ENCODE results near the gene CMSS1. TPM values are rescaled to one million over a fixed set of nuclear protein-coding genes. Genes with fewer than 3 reads are reported as not detected.

The CMSS1 gene
- total RNA-seq, 1 experiment from 2014 or later = 55.8 TPM

DNA sequence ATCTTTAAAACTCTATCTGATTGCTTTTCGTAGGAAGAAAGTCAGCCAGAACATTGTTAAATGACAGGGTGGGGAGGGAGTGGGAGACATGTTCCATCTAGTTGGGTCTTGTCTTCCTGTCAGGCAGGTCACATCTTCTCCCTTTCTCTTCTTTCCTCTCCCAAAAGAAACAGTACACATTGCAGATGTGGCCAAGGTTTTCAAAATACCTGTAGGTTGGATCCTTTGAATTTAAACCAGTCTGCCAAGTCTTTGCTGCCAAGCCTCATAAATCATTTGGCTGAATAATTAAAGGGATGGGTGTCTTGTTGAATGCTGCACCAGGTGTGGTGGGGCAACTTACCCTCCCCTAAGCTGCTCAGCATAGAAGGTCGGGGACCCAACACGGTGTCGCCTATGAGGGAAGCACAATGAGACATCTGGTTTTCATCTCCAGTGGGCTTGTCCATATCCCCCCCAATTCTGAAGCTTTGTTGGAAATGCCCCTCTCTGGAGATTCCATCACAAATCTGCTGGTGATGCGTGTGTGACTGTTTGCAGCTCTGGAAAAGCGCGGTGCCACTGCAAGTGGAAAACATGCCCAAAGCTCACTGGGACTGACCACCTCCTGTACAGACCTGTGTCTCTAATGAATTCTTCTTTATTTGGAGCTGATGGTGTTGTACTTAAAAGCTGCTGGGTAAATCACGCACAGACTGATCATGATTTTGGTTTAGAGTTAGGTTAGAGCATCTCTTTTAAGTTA, 184.0 kb downstream of the CMSS1 start:
- BruUV-seq (replicated peaks) = no TSS peak
- no peak overlapping the region for H3K27ac Mint-ChIP-seq (ENCODE audit: unreplicated experiment)
- no peaks in the 10 kb centered on the region for H3K27me3 Mint-ChIP-seq (ENCODE audit: unreplicated experiment)
- no peak overlapping the region for H3K4me3 Mint-ChIP-seq (ENCODE audit: low read depth, unreplicated experiment)
- H3K4me1 Mint-ChIP-seq (ENCODE audit: low read depth, unreplicated experiment) = peaks cover 44% of the 10 kb centered on the region
- intact Hi-C loops (cut with micrococcal nuclease; ENCODE audit: unreplicated experiment) = no loop called here
- TF ChIP-seq CTCF (IDR thresholded peaks at IDR 0.05; ENCODE audit: unreplicated experiment) = no peak
- no peak for DNase-seq
- no peaks in the 10 kb centered on the region for H3K36me3 Mint-ChIP-seq (ENCODE audit: insufficient read depth, unreplicated experiment)
- CTCF ChIA-PET = interaction anchor here (0.8 to 1.7 kb wide), 3 partner anchors 46 to 158 kb away, joined by 4 to 7 read pairs (median 4); no protein-coding TSS in a partner anchor
- H3K9me3 Mint-ChIP-seq (ENCODE audit: low read depth, unreplicated experiment) = peaks cover 4% of the 10 kb centered on the region

DNA sequence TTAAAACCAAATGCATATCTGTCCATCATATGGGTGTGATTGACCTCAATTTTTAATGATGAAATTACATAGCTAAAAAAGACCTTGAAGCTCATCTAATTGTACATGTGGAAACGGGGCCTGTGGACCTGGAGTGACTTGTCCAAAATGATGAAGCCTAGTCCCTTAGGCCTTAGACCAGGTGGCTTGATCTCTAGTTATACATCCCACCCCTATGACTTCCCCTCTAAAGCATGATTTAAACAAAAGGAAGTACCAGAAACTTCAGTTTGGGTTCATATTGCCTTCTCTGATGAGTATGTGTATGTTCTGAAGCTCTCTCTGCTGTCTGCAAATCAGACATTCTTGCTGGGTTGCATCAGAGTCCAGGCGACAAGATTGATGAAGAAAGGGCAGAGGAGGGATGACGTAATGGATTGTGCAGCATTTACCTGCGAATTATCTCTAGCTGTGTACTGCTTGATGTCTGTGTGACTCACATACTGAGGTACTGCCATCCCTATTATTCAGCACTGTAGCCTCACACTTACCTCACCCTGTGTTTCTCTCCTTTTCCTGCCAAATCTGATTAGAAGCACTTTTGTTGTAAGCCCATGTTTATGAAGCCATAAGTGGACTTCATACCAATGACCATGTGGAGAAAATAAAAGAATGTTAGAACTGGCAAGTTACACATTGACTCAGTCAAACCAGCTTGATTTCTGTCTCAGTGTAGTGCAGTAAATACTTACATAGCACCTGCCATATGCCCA, 185.1 kb downstream of the CMSS1 start:
- no peak for TF ChIP-seq CTCF (IDR thresholded peaks at IDR 0.05; ENCODE audit: unreplicated experiment)
- no peak overlapping the region for H3K4me3 Mint-ChIP-seq (ENCODE audit: low read depth, unreplicated experiment)
- H3K36me3 Mint-ChIP-seq (ENCODE audit: insufficient read depth, unreplicated experiment) = no peaks in the 10 kb centered on the region
- no peaks in the 10 kb centered on the region for H3K9me3 Mint-ChIP-seq (ENCODE audit: low read depth, unreplicated experiment)
- no TSS peak for BruUV-seq (replicated peaks)
- intact Hi-C loops (cut with micrococcal nuclease; ENCODE audit: unreplicated experiment) = no loop called here
- CTCF ChIA-PET = interaction anchor here (0.8 to 1.7 kb wide), 10 partner anchors 17 to 251 kb away, joined by 3 to 7 read pairs (median 4); no protein-coding TSS in a partner anchor
- H3K4me1 Mint-ChIP-seq (ENCODE audit: low read depth, unreplicated experiment) = peaks cover 54% of the 10 kb centered on the region
- DNase-seq = peak; percentile 58
- H3K27me3 Mint-ChIP-seq (ENCODE audit: unreplicated experiment) = no peaks in the 10 kb centered on the region
- H3K27ac Mint-ChIP-seq (ENCODE audit: unreplicated experiment) = peak overlapping the region; percentile 66

DNA sequence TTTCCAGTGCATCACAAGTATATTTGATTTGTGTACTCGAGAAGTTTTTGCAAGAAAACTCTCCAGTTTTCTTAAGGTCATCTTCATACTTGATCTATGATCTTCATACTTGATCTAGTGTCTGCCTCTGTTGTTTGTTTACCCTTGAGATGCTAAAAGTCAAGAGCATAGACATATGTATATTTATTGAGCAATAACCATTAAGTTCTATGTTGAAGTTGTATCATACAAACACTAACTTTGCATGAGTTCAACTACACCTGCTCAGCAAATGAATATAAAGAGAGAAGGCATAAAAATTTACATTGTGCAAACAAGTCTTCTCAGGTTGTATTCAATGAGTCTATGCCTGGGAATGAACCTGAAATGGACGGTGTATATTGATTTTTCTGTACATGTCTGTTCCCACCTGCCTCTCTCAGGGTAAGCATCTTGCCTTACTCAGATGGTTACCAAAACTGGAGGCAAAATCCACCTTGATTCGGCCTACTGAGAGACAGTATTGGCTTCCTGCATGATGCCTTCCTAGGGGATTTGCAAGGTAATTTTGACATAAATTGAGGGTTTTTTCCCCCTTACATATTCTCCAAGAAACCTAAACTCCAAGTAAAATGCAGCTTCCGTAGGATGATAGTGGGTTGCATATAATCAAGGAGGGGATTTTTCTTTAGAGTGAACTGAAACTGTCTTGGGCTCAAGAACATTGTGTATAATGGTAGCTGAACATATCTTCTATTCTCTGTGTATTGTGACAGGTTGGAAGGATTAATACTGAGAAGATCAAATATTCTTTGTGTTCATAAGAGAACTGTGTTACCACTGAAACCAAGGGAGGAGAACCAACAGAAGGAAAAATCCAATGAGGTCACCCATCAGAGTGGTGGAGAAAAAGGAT, 186.2 kb downstream of the CMSS1 start:
- no TSS peak for BruUV-seq (replicated peaks)
- DNase-seq = no peak
- TF ChIP-seq CTCF (IDR thresholded peaks at IDR 0.05; ENCODE audit: unreplicated experiment) = no peak
- intact Hi-C loops (cut with micrococcal nuclease; ENCODE audit: unreplicated experiment) = no loop called here
- CTCF ChIA-PET = interaction anchor here (1.0 to 1.6 kb wide), 3 partner anchors 18 to 160 kb away, joined by 3 to 4 read pairs (median 4); no protein-coding TSS in a partner anchor
- Mint-ChIP-seq H3K36me3 (ENCODE audit: insufficient read depth, unreplicated experiment) (no peaks in the 10 kb centered on the region), H3K27ac (ENCODE audit: unreplicated experiment) (no peak overlapping the region), H3K4me1 (ENCODE audit: low read depth, unreplicated experiment) (peaks cover 60% of the 10 kb centered on the region), H3K4me3 (ENCODE audit: low read depth, unreplicated experiment) (no peak overlapping the region), H3K9me3 (ENCODE audit: low read depth, unreplicated experiment) (no peaks in the 10 kb centered on the region), H3K27me3 (ENCODE audit: unreplicated experiment) (no peaks in the 10 kb centered on the region)

DNA sequence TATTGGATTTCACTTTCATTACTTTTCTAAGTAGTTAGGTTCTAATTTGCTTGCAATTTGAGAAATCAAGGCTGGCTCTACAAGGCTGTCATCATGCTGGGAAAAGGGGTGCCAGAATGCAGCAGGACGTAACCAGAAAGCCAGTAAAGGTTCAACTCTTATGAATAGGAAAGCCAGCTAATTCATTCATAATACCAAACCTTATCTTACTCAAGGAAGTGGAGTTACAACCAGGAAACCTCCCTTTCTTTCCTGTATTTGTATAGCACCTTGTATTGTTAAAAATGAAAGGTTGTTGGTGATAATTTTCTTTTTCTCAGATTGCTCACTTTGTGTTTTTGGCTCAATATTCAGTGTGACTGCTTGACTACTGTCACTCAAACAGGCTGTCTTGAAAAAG, 187.3 kb downstream of the CMSS1 start:
- Mint-ChIP-seq H3K36me3 (ENCODE audit: insufficient read depth, unreplicated experiment) (no peaks in the 10 kb centered on the region), H3K4me1 (ENCODE audit: low read depth, unreplicated experiment) (peaks cover 69% of the 10 kb centered on the region), H3K27ac (ENCODE audit: unreplicated experiment) (no peak overlapping the region), H3K9me3 (ENCODE audit: low read depth, unreplicated experiment) (no peaks in the 10 kb centered on the region), H3K27me3 (ENCODE audit: unreplicated experiment) (no peaks in the 10 kb centered on the region), H3K4me3 (ENCODE audit: low read depth, unreplicated experiment) (no peak overlapping the region)
- no peak for TF ChIP-seq CTCF (IDR thresholded peaks at IDR 0.05; ENCODE audit: unreplicated experiment)
- CTCF ChIA-PET = interaction anchor here (0.5 to 0.7 kb wide), 2 partner anchors 37 to 173 kb away, joined by 3 read pairs; no protein-coding TSS in a partner anchor
- intact Hi-C loops (cut with micrococcal nuclease; ENCODE audit: unreplicated experiment) = loop anchor here (5.0 kb wide), 2 partner anchors 53 to 163 kb away; no protein-coding TSS in a partner anchor
- no peak for DNase-seq
- no TSS peak for BruUV-seq (replicated peaks)

All from Calu3 (cell line).